Gastroesophageal sphincter (tissue), 3 donors: Measurements from ENCODE around the gene SLC16A6.

Experiments
- EP300 ChIP-seq: sonication (generic); formaldehyde crosslinking; IDR thresholded peaks from one replicate; pipeline ENCODE4 v1.6.1; 2017; ENCODE audit warnings: antibody characterized with exemption, mild to moderate bottlenecking
- POLR2A ChIP-seq, 2 donors: fragments of 450-650 bp; IDR thresholded peaks; one replicate each; pipeline ENCODE4 v1.6.1; 2017; ENCODE audit warnings: antibody characterized with exemption in 2 of 2, mild to moderate bottlenecking in 2 of 2, moderate library complexity in 1 of 2
- POLR2AphosphoS5 ChIP-seq: sonication (generic); formaldehyde crosslinking; IDR thresholded peaks from one replicate; pipeline ENCODE4 v1.6.1; 2017; ENCODE audit warnings: antibody characterized with exemption
- TF ChIP-seq, protein P1 (sequence below), 4 experiments: fragments of 200-600 bp in 2 of 4; fragments of 450-650 bp in 2 of 4; sonication (generic) in 1 of 4; IDR thresholded peaks; one replicate each; pipeline ENCODE4 v1.5.1; 2017 to 2019; ENCODE audit warnings: antibody characterized with exemption in 4 of 4, mild to moderate bottlenecking in 2 of 4, moderate library complexity in 2 of 4

DNA sequence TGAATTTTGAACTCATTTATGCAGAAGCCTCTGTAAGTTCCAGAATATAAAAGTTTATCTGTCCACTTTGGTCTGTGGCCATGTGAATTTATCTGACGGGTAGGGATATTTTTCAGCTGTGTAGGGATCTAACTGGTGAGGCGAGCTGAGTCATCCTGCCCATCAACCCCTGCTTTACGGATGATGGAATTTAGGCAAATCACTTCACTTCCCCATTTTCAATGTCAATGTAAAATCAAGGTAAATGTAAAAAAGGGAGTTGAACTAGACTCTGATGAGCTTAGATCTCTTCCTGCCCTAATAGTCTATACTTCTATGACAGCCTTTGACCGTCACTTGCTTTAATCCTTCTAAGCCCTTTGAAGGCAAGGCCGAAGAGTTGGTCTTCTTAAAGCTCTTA is 2.6 kb downstream of the SLC16A6 start:
- TF ChIP-seq, protein P1, sequence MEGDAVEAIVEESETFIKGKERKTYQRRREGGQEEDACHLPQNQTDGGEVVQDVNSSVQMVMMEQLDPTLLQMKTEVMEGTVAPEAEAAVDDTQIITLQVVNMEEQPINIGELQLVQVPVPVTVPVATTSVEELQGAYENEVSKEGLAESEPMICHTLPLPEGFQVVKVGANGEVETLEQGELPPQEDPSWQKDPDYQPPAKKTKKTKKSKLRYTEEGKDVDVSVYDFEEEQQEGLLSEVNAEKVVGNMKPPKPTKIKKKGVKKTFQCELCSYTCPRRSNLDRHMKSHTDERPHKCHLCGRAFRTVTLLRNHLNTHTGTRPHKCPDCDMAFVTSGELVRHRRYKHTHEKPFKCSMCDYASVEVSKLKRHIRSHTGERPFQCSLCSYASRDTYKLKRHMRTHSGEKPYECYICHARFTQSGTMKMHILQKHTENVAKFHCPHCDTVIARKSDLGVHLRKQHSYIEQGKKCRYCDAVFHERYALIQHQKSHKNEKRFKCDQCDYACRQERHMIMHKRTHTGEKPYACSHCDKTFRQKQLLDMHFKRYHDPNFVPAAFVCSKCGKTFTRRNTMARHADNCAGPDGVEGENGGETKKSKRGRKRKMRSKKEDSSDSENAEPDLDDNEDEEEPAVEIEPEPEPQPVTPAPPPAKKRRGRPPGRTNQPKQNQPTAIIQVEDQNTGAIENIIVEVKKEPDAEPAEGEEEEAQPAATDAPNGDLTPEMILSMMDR (IDR thresholded peaks at IDR 0.05), result no peak
- TF ChIP-seq POLR2A (IDR thresholded peaks at IDR 0.05) (no peak), POLR2AphosphoS5 (no peak), EP300 (no peak)
